GM12875 (cell line): Measurements from ENCODE around the gene BLTP2.

ENCODE experiments used
- H3K4me3 ChIP-seq: one replicate; pipeline ENCODE4 v1.5.1; 2011; ENCODE audit warnings: low read depth, low read length, control low read depth
- CTCF ChIP-seq: IDR thresholded peaks from 2 replicates; pipeline ENCODE4 v1.5.1; 2011; ENCODE audit warnings: low read depth, mild to moderate bottlenecking, control low read depth, inconsistent platforms, low read length, moderate library complexity, borderline replicate concordance; ENCODE audit not compliant: insufficient read depth

The BLTP2 gene

DNA sequence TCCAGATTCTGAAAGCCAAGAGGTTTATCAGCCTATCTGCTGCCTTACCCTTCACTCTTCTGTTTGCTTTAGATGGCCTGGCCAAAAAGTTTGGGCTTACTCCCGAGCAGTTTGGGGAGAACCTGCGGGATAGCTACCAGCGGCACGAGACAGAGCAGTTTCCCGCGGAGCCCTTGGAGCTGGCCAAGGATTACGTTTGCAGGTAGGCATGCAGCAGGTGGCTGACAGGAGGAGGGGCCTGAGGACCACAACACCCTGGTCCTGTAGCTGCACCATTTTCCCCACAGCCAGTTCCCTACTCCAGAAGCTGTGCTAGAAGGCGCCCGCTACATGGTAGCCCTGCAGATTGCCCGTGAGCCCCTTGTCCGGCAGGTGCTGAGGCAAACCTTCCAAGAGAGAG, 37.7 kb upstream of the BLTP2 start:
- H3K4me3 ChIP-seq = no peak overlapping the region
- no peak for TF ChIP-seq CTCF

GRCh38 chr17:28675980-28676379, 31.0 kb upstream of the BLTP2 start:
- no peak overlapping the region for H3K4me3 ChIP-seq
- TF ChIP-seq CTCF = peak; percentile 43; the same call in 1 of the 2 replicates

DNA sequence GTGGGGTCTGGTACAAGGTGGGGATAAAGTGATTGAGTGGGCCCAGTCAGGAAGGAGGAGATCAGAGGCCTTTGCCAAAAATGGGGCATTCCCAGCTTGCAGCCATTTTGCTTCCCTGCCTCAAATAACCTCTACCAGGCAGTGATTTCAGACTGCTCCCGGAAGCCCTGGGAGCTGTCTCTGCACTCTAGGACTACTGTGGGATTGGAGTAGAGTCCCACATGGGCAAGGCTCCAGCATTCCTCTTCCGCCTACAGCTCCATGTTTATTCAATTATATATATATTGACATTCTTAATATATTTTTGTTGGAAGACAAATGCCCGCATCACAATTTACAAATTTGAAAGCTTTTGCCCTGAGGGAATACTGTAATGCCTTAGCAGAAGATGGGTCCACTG, 30.5 kb upstream of the BLTP2 start:
- no peak for TF ChIP-seq CTCF
- H3K4me3 ChIP-seq = no peak overlapping the region

DNA sequence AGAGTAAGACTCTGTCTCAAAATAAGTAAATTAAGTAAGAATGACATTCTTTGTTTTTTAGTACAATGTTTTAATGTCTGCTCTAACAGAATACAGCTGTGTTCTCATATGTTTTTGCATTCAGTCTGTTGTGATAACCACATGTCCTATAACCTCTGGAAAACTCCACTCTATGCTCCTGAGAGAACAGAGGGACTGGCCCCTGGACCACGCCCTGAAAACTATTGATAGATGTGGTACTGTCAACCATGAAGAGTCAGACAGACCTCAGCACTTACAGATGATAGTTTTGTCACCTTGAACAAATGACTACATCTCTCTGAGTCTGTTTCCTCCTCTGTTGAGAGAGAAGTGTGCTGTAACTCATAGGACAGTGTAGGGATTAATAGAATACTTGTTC, 25.0 kb upstream of the BLTP2 start:
- H3K4me3 ChIP-seq = no peak overlapping the region
- TF ChIP-seq CTCF = no peak

- no peak overlapping the region for H3K4me3 ChIP-seq
- TF ChIP-seq CTCF = no peak
Observed at GRCh38 chr17:28667870-28668269, 22.9 kb upstream of the BLTP2 start.

DNA sequence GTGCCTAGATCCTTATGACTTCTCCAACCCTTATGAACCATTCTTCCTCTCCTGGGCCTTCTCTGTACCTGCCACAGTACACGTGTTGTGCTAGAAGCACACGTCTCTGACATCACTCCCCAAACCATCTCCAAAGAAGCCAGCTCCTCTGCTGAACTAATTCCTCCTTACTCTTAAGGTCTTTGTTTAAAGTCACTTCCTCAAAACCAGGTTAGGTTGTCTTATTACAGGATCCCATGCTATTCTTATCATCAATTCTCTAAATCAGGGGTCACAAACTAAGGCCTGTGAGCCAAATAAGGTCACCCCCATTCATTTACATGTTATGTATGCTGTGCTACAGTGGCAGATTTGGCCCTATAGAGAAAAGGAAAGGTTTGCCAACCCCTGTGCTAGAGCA, 21.0 kb upstream of the BLTP2 start:
- H3K4me3 ChIP-seq = no peak overlapping the region
- no peak for TF ChIP-seq CTCF

GRCh38 chr17:28663723-28664122, 18.8 kb upstream of the BLTP2 start:
- H3K4me3 ChIP-seq = no peak overlapping the region
- no peak for TF ChIP-seq CTCF
